Stimulated activated CD4-positive, alpha-beta T cell treated with anti-CD3 and anti-CD28 coated beads, TNF-alpha, amount 100 ng/mL, for 24 hours (primary cell): ENCODE results near the gene PDGFC.

Experiments
- DNase-seq, 3 experiments: peaks; one replicate each; pipeline ENCODE4 v3.0.0-alpha.2; 2020; ENCODE audit warnings: low read depth in 3 of 3

Gene PDGFC

GRCh38 chr4:156971676-156972378 lies at the start of gene PDGFC:
Gene PDGFC (minus strand): TSS chr4:156971799. CDS start chr4:156970903, 896 bp downstream.
- peak in 1 of 3 experiments; percentile 0 for DNase-seq

- DNase-seq: no peak
Measured at GRCh38 chr4:157020882-157021281, 49.3 kb upstream of the PDGFC start.

- DNase-seq: no peak
Measured at GRCh38 chr4:157018920-157019490, 47.4 kb upstream of the PDGFC start.

GRCh38 chr4:157014621-157015591 lies 43.3 kb upstream of the PDGFC start:
- no peak for DNase-seq

- DNase-seq: no peak
Measured at GRCh38 chr4:157013656-157014055, 42.1 kb upstream of the PDGFC start.

- DNase-seq: no peak
Measured at GRCh38 chr4:157012781-157013180, 41.2 kb upstream of the PDGFC start.

- DNase-seq: no peak
Measured at GRCh38 chr4:157012296-157012695, 40.7 kb upstream of the PDGFC start.

- DNase-seq: no peak
Measured at GRCh38 chr4:157010630-157011029, 39.0 kb upstream of the PDGFC start.

GRCh38 chr4:157005831-157006230 lies 34.2 kb upstream of the PDGFC start:
- DNase-seq: no peak

GRCh38 chr4:157005193-157005592 lies 33.6 kb upstream of the PDGFC start:
- no peak for DNase-seq

GRCh38 chr4:157004279-157005161 lies 32.9 kb upstream of the PDGFC start:
- DNase-seq: no peak

GRCh38 chr4:156999175-156999517 lies 27.5 kb upstream of the PDGFC start:
- DNase-seq: no peak

- DNase-seq: no peak
Measured at GRCh38 chr4:156998500-156999174, 27.0 kb upstream of the PDGFC start.

- no peak for DNase-seq
Measured at GRCh38 chr4:156992943-156993342, 21.3 kb upstream of the PDGFC start.

- no peak for DNase-seq
Measured at GRCh38 chr4:156991161-156991560, 19.6 kb upstream of the PDGFC start.

- no peak for DNase-seq
Measured at GRCh38 chr4:156983366-156983765, 11.8 kb upstream of the PDGFC start.

GRCh38 chr4:156981262-156981769 lies 9.7 kb upstream of the PDGFC start:
- no peak for DNase-seq

- DNase-seq: no peak
Measured at GRCh38 chr4:156977435-156978160, 6.0 kb upstream of the PDGFC start.

GRCh38 chr4:156976147-156976546 lies 4.5 kb upstream of the PDGFC start:
- DNase-seq: no peak

- no peak for DNase-seq
Measured at GRCh38 chr4:156975686-156976085, 4.1 kb upstream of the PDGFC start.
